IMR-90 (cell line): ENCODE results near the gene EEF1AKMT1. TPM values are rescaled to one million over a fixed set of nuclear protein-coding genes. Genes with fewer than 3 reads are reported as not detected.
A peak's percentile ranks its signal among the peaks of the same experiment; 100 is the strongest.

Experiments used
- ATAC-seq: fragments of 200-7000 bp; cut with Tn5 transposase; 2 replicates; pipeline ENCODE4 v1.9.1; 2020; ENCODE audit warnings: low read depth, mild to moderate bottlenecking, moderate library complexity
- BruUV-seq: library from RNA; stranded (reverse); fragments of 400-500 nt; replicated peaks from 2 replicates; lab custom pipeline; 2021; lab: Mats Ljungman, UMichigan
- CTCF ChIA-PET: fragments of 300-600 bp; formaldehyde crosslinking; extraction: SDS; loops from one replicate; lab custom pipeline; 2021; ENCODE audit warnings: antibody characterized with exemption; lab: Yijun Ruan, JAX
- POLR2A ChIA-PET: fragments of 300-600 bp; sonication (Branson Sonifier 250); formaldehyde crosslinking; loops from one replicate; lab custom pipeline; 2022; ENCODE audit warnings: antibody characterized with exemption; ENCODE audit not compliant: unreplicated experiment; lab: Charles Lee
- DNase-seq: peaks from one replicate; pipeline ENCODE4 v3.0.0; 2013
- H2AFZ ChIP-seq: replicated peaks from 2 replicates; pipeline ENCODE3; 2013; ENCODE audit warnings: low read length, mild to moderate bottlenecking; ENCODE audit not compliant: poor library complexity
- H2AK5ac ChIP-seq: 2 replicates; pipeline ENCODE4 v1.6.1; 2013; ENCODE audit warnings: low read depth, low read length, inconsistent platforms
- H2AK9ac ChIP-seq: replicated peaks from 2 replicates; pipeline ENCODE3; 2013; ENCODE audit warnings: mild to moderate bottlenecking, low read depth, low read length, moderate library complexity; ENCODE audit not compliant: poor library complexity
- H2BK120ac ChIP-seq: 2 replicates; pipeline ENCODE4 v1.6.1; 2013; ENCODE audit warnings: low read depth, low read length, inconsistent platforms
- H2BK15ac ChIP-seq: 3 replicates; pipeline ENCODE4 v1.6.1; 2013; ENCODE audit warnings: low read depth, low read length, inconsistent platforms
- H2BK20ac ChIP-seq: 2 replicates; pipeline ENCODE4 v1.6.1; 2013; ENCODE audit warnings: low read depth, mild to moderate bottlenecking, inconsistent platforms, low read length, moderate library complexity
- H2BK5ac ChIP-seq: 2 replicates; pipeline ENCODE4 v1.6.1; 2013; ENCODE audit warnings: mild to moderate bottlenecking, low read depth, low read length, inconsistent platforms; ENCODE audit not compliant: poor library complexity, severe bottlenecking
- H3K14ac ChIP-seq: replicated peaks from 2 replicates; pipeline ENCODE4 v1.6.1; 2013; ENCODE audit warnings: low read depth, low read length, inconsistent platforms
- H3K18ac ChIP-seq: 2 replicates; pipeline ENCODE4 v1.6.1; 2013; ENCODE audit warnings: low read depth, low read length, control low read depth
- H3K23ac ChIP-seq: 2 replicates; pipeline ENCODE4 v1.6.1; 2013; ENCODE audit warnings: low read depth, low read length, inconsistent platforms
- H3K27ac ChIP-seq: 2 replicates; pipeline ENCODE4 v1.5.1; 2013; ENCODE audit warnings: mild to moderate bottlenecking, control low read depth, low read length; ENCODE audit not compliant: insufficient read depth
- H3K27me3 ChIP-seq: 2 replicates; pipeline ENCODE4 v1.6.1; 2013; ENCODE audit warnings: low read length; ENCODE audit not compliant: control insufficient read depth, insufficient read depth
- H3K36me3 ChIP-seq: 2 replicates; pipeline ENCODE4 v1.6.1; 2013; ENCODE audit warnings: low read length, mixed read lengths; ENCODE audit not compliant: control insufficient read depth, insufficient read depth
- H3K4ac ChIP-seq: 2 replicates; pipeline ENCODE4 v1.6.1; 2013; ENCODE audit warnings: low read depth, low read length, inconsistent platforms
- H3K4me1 ChIP-seq: 2 replicates; pipeline ENCODE4 v1.6.1; 2013; ENCODE audit warnings: low read length, mixed read lengths; ENCODE audit not compliant: control insufficient read depth, insufficient read depth
- H3K4me2 ChIP-seq: 2 replicates; pipeline ENCODE4 v1.6.1; 2013; ENCODE audit warnings: low read depth, mild to moderate bottlenecking, control low read depth, low read length, moderate library complexity
- H3K4me3 ChIP-seq: 2 replicates; pipeline ENCODE4 v1.5.1; 2013; ENCODE audit warnings: low read depth, mild to moderate bottlenecking, control low read depth, low read length, moderate library complexity; ENCODE audit not compliant: insufficient read depth
- H3K56ac ChIP-seq: 2 replicates; pipeline ENCODE4 v1.6.1; 2013; ENCODE audit warnings: low read length, inconsistent platforms; ENCODE audit not compliant: insufficient read depth; ENCODE audit errors: extremely low read depth
- H3K79me1 ChIP-seq, 2 experiments: 2 replicates each; pipeline ENCODE4 v1.6.1; 2013; ENCODE audit warnings: low read length in 2 of 2, inconsistent platforms in 1 of 2, low read depth in 1 of 2
- H3K9ac ChIP-seq: 2 replicates; pipeline ENCODE4 v1.6.1; 2013; ENCODE audit warnings: low read depth, low read length, control low read depth
- H3K9me1 ChIP-seq: 2 replicates; pipeline ENCODE4 v1.6.1; 2013; ENCODE audit warnings: low read length, inconsistent platforms; ENCODE audit not compliant: insufficient read depth
- H3K9me3 ChIP-seq: 2 replicates; pipeline ENCODE4 v1.6.1; 2013; ENCODE audit warnings: low read length; ENCODE audit not compliant: control insufficient read depth, insufficient read depth
- H4K20me1 ChIP-seq: 2 replicates; pipeline ENCODE4 v1.6.1; 2013; ENCODE audit warnings: low read length, inconsistent platforms; ENCODE audit not compliant: insufficient read depth
- H4K5ac ChIP-seq: 2 replicates; pipeline ENCODE4 v1.6.1; 2013; ENCODE audit warnings: mild to moderate bottlenecking, low read depth, low read length, control low read depth
- H4K8ac ChIP-seq, 2 experiments: 2 replicates each; pipeline ENCODE4 v1.6.1; 2013; ENCODE audit warnings: low read depth in 2 of 2, low read length in 2 of 2, control low read depth in 1 of 2, inconsistent platforms in 1 of 2
- H4K91ac ChIP-seq: 2 replicates; pipeline ENCODE4 v1.6.1; 2013; ENCODE audit warnings: low read depth, low read length, inconsistent platforms; ENCODE audit not compliant: insufficient read depth
- CEBPB ChIP-seq: IDR thresholded peaks from 2 replicates; pipeline ENCODE4 v1.6.1; 2012; ENCODE audit warnings: low read depth, low read length, improper control_type of control experiment
- CHD1 ChIP-seq: IDR thresholded peaks from 2 replicates; pipeline ENCODE4 v1.6.1; 2012; ENCODE audit warnings: low read depth, low read length, improper control_type of control experiment
- MAZ ChIP-seq: IDR thresholded peaks from 2 replicates; pipeline ENCODE4 v1.6.1; 2012; ENCODE audit warnings: low read depth, mild to moderate bottlenecking, low read length, improper control_type of control experiment, moderate library complexity, borderline replicate concordance
- MXI1 ChIP-seq: IDR thresholded peaks from 2 replicates; pipeline ENCODE4 v1.6.1; 2012; ENCODE audit warnings: low read depth, mild to moderate bottlenecking, low read length, moderate library complexity, borderline replicate concordance
- NFE2L2 ChIP-seq: fragments of 150-350 bp; IDR thresholded peaks from 2 replicates; pipeline ENCODE4 v1.6.1; 2016; ENCODE audit warnings: low read depth, mild to moderate bottlenecking, low read length
- POLR2A ChIP-seq: IDR thresholded peaks from 2 replicates; pipeline ENCODE4 v1.6.1; 2012; ENCODE audit warnings: mild to moderate bottlenecking, low read depth, low read length
- WGBS, 2 experiments: methylation state at CpG; one replicate each; pipeline versions ENCODE4 v1.1.5 to v1.1.7; 2013; ENCODE audit warnings: missing lambda C conversion rate in 2 of 2; ENCODE audit not compliant: insufficient read length in 1 of 2; ENCODE audit errors: extremely low coverage in 2 of 2; 5-methylcytosine and 5-hydroxymethylcytosine counted together
- dilution Hi-C: fragments of 300-500 bp; cut with HindIII; formaldehyde crosslinking; loops from one replicate; pipeline ENCODE4 v1.14.3; 2018; ENCODE audit warnings: low sequenced_read_pairs; ENCODE audit not compliant: unreplicated experiment
- in situ Hi-C: fragments of 300-500 bp; cut with MboI; formaldehyde crosslinking; loops from 3 replicates; pipeline ENCODE4 v1.14.3; 2019; ENCODE audit warnings: low sequenced_read_pairs, inconsistent platforms, mixed read lengths
- intact Hi-C: fragments of 100-400 bp; cut with micrococcal nuclease; formaldehyde crosslinking; loops from 2 replicates; pipeline ENCODE4 v1.10.0; 2022
- polyA plus RNA-seq, 3 experiments: library from polyadenylated mRNA; depleted of rRNA; stranded (reverse); fragments of >200 nt; gene quantifications; 2 replicates each; pipeline ENCODE4 v1.2.3, GENCODE V29; 2012; ENCODE audit warnings: low replicate concordance in 1 of 3
- total RNA-seq: library from RNA; depleted of rRNA; stranded (reverse); fragments of >200 nt; gene quantifications from 2 replicates; pipeline ENCODE4 v1.2.3, GENCODE V29; 2012
- TF ChIP-seq, protein P1 (sequence below): conservative IDR thresholded peaks from 2 replicates; pipeline ENCODE4 v1.5.1; 2012; ENCODE audit warnings: mild to moderate bottlenecking, low read depth, low read length, improper control_type of control experiment
- TF ChIP-seq, protein P2 (sequence below): fragments of 150-350 bp; IDR thresholded peaks from 2 replicates; pipeline ENCODE4 v1.6.1; 2016; ENCODE audit warnings: low read depth, mild to moderate bottlenecking, low read length, moderate library complexity, borderline replicate concordance

The EEF1AKMT1 gene
- total and polyA plus RNA-seq, 2 of the 4 experiments (the other 2 are of a cell fraction), result 10.0 to 10.6 TPM

- POLR2A ChIA-PET, result interaction anchor here (0.6 kb wide), 1 partner anchor 13 kb away, joined by 4 read pairs; no protein-coding TSS in a partner anchor
- Histone ChIP-seq H3K9me3 (no peaks in the 10 kb centered on the region), H3K9ac (peak overlapping the region; percentile 91; the same call in 1 of the 2 replicates)
These were observed 1.2 kb downstream of the EEF1AKMT1 start for GRCh38 chr13:20772401-20773131.

More at GRCh38 chr13:20772401-20773131, 1.2 kb downstream of the EEF1AKMT1 start:
- TF ChIP-seq NFE2L2, result no peak
- no peak for TF ChIP-seq CEBPB
- TF ChIP-seq, protein P1, sequence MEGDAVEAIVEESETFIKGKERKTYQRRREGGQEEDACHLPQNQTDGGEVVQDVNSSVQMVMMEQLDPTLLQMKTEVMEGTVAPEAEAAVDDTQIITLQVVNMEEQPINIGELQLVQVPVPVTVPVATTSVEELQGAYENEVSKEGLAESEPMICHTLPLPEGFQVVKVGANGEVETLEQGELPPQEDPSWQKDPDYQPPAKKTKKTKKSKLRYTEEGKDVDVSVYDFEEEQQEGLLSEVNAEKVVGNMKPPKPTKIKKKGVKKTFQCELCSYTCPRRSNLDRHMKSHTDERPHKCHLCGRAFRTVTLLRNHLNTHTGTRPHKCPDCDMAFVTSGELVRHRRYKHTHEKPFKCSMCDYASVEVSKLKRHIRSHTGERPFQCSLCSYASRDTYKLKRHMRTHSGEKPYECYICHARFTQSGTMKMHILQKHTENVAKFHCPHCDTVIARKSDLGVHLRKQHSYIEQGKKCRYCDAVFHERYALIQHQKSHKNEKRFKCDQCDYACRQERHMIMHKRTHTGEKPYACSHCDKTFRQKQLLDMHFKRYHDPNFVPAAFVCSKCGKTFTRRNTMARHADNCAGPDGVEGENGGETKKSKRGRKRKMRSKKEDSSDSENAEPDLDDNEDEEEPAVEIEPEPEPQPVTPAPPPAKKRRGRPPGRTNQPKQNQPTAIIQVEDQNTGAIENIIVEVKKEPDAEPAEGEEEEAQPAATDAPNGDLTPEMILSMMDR, result no peak
- no peak for TF ChIP-seq MXI1
- TF ChIP-seq MAZ, result no peak
- no peak for TF ChIP-seq POLR2A
- TF ChIP-seq, protein P2, sequence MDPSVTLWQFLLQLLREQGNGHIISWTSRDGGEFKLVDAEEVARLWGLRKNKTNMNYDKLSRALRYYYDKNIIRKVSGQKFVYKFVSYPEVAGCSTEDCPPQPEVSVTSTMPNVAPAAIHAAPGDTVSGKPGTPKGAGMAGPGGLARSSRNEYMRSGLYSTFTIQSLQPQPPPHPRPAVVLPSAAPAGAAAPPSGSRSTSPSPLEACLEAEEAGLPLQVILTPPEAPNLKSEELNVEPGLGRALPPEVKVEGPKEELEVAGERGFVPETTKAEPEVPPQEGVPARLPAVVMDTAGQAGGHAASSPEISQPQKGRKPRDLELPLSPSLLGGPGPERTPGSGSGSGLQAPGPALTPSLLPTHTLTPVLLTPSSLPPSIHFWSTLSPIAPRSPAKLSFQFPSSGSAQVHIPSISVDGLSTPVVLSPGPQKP, result no peak
- no peak for TF ChIP-seq CHD1
- BruUV-seq, result no TSS peak
- Histone ChIP-seq H3K4ac (peak overlapping the region; percentile 97; the same call in 1 of the 2 replicates), H2BK20ac (no peak overlapping the region), H2AFZ (no peak overlapping the region), H3K4me3 (peak overlapping the region; percentile 58; the same call in 1 of the 2 replicates), H2AK5ac (peak overlapping the region; percentile 6; the same call in 1 of the 2 replicates), H3K27me3 (no peaks in the 10 kb centered on the region), H3K14ac (peak overlapping the region; percentile 99; the same call in 1 of the 2 replicates), H3K27ac (no peak overlapping the region), H4K20me1 (no peaks in the 10 kb centered on the region), H3K18ac (no peak overlapping the region), H3K23ac (peak overlapping the region; percentile 97), H4K8ac (peak overlapping the region; percentile 69 to 99), H3K4me2 (peak overlapping the region; percentile 77), H2BK120ac (no peak overlapping the region), H3K36me3 (peaks cover 2% of the 10 kb centered on the region; the same call in 1 of the 2 replicates), H3K4me1 (peaks cover 2% of the 10 kb centered on the region; the same call in 1 of the 2 replicates), H3K56ac (peak overlapping the region; percentile 98; the same call in 1 of the 2 replicates), H2BK15ac (no peak overlapping the region), H3K79me1 (peaks cover 12 to 20% of the 10 kb centered on the region in 2 experiments), H3K9me1 (no peaks in the 10 kb centered on the region; the same call in 1 of the 2 replicates), H4K91ac (peak overlapping the region; percentile 15; the same call in 1 of the 2 replicates), H4K5ac (no peak overlapping the region), H2AK9ac (no peak overlapping the region), H2BK5ac (no peak overlapping the region)
- WGBS, 2 experiments, result 92% methylated on average over 2 of the region's 10 CpGs; no CpG with 5 or more reads in 1 of the 2 experiments
- in situ Hi-C loops, result no loop called here
- intact Hi-C loops, result loop anchor here (2.0 kb wide), 1 partner anchor 42 kb away; no protein-coding TSS in a partner anchor
- DNase-seq, result peak; percentile 1
- CTCF ChIA-PET, result no interaction called here
- dilution Hi-C loops, result no loop called here
- no peak for ATAC-seq
